ENCODE measurements around the gene PCSK7.
"Not testable (repeated sequence)": the region's sequence is repeated elsewhere in the genome, so short reads cannot be mapped to it uniquely, and the experiment has no call there.

Gene PCSK7

GRCh38 chr11:117212697-117213355 is 19.0 kb downstream of the PCSK7 start:
- Mint-ChIP-seq H3K36me3 (ENCODE audit: low read depth) (peaks cover 51% of the 10 kb centered on the region), H3K27ac (no peak overlapping the region), H3K4me3 (no peak overlapping the region), H3K27me3 (no peaks in the 10 kb centered on the region), H3K4me1 (ENCODE audit: low read depth) (no peaks in the 10 kb centered on the region), H3K9me3 (no peaks in the 10 kb centered on the region)

DNA sequence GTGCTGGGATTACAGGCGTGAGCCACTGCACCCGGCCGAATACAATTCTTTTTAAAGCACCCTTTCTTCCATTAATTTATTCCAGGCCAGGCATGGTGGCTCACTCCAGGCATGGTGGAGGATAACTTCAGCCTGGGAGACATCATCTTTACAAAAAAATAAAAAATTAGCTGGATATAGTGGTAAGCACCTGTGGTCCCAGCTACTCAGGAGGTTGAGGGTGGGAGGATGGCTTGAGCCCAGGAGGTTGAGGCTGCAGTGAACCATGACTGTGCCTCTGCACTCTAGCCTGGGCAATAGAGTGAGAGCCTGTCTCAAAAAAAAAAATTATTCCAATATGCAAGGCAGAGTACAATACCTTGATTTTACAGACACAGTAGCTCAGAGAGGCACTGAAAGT is 21.3 kb downstream of the PCSK7 start:
- Mint-ChIP-seq H3K36me3 (ENCODE audit: low read depth) (peaks cover 43% of the 10 kb centered on the region), H3K27me3 (no peaks in the 10 kb centered on the region), H3K9me3 (no peaks in the 10 kb centered on the region), H3K27ac (no peak overlapping the region), H3K4me1 (ENCODE audit: low read depth) (no peaks in the 10 kb centered on the region), H3K4me3 (no peak overlapping the region)

DNA sequence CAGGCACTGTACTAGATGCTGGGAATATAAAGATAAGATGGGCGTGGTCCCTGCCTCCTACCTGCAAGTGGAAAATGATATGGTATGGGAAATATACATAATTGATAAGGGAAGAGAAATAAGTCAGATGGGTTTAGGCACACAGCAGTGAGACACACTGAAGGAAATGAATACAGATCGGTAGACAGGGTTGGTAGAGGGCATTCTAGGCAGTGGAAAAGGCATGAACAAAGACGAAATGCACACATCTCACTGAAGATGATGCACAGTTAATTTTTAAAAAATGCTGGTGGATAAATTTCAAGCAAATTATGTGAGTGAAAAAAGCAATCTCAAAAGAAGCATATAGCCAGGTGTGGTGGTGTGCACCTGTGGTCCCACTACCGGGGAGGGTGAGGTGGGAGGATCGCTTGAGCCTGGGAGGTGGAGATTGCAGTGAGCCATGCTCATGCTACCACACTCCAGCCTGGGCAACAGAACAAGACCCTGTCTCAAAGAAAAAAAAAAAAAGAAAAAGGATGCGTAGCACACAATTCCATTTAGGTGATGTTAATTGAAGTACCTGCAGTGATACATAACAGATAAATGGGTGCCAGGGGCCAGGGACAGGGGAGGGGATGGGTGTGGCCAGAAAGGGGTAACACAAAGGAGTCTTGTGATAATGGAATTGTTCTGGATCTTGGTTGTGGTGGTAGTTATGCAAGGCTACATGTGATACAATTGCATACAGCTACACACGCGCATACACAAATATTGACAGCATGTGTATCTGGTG is 22.3 kb downstream of the PCSK7 start:
- not testable (repeated sequence) for H3K4me1 Mint-ChIP-seq (ENCODE audit: low read depth); H3K4me3 Mint-ChIP-seq; H3K9me3 Mint-ChIP-seq; H3K27ac Mint-ChIP-seq; H3K27me3 Mint-ChIP-seq
- H3K36me3 Mint-ChIP-seq (ENCODE audit: low read depth), result peaks cover 49% of the 10 kb centered on the region

DNA sequence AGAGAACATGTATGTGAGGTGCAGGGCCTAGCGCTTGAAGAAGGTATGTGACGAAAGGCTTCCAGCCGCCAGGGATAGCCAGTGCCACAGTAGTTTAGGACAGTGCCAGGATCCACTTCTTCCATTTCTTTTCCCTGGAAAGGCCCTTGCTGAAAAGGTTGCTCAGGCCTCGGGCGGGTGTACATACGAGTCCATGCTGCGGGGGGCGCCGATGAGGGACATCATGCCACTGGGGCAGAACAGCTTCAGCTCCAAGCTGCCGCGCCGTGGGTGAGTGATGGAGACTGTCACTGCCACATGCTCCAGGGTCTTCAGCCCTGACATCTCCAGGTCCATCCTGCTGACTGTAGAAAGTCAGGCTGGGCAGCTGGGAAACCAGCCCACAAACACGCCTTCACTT is 23.2 kb downstream of the PCSK7 start:
- H3K36me3 Mint-ChIP-seq (ENCODE audit: low read depth), result peaks cover 49% of the 10 kb centered on the region
- not testable (repeated sequence) for H3K4me1 Mint-ChIP-seq (ENCODE audit: low read depth); H3K27me3 Mint-ChIP-seq

GRCh38 chr11:117207481-117207880 is 24.4 kb downstream of the PCSK7 start:
- not testable (repeated sequence) for H3K9me3 Mint-ChIP-seq; H3K4me3 Mint-ChIP-seq; H3K27me3 Mint-ChIP-seq; H3K4me1 Mint-ChIP-seq (ENCODE audit: low read depth); H3K27ac Mint-ChIP-seq
- peaks cover 42% of the 10 kb centered on the region for H3K36me3 Mint-ChIP-seq (ENCODE audit: low read depth)

More for the DNA sequence above, 23.2 kb downstream of the PCSK7 start:
- H3K4me3 Mint-ChIP-seq, H3K27ac Mint-ChIP-seq, H3K9me3 Mint-ChIP-seq: not testable (repeated sequence)

DNA sequence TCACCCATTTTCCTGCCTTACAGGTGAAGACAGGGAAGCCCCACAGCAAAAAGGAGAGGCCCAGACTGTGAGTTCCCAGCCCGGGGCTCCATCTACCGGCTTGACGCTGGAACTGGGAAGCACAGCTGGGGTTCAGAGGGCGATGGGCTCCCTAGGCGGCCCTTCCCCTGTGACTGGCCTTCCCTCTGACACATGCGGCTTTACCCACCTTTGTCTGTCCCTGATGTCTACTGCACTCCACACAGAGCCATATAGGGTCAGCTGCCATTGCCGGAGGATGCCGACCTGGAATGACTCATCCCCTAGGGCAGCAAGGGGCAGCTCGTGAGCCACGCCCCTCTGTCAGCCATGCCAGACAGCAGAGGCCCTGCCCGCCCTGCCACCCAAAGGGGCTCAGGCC is 25.0 kb downstream of the PCSK7 start:
- H3K27ac Mint-ChIP-seq; H3K4me3 Mint-ChIP-seq; H3K4me1 Mint-ChIP-seq (ENCODE audit: low read depth); H3K9me3 Mint-ChIP-seq; H3K27me3 Mint-ChIP-seq: not testable (repeated sequence)
- peaks cover 39% of the 10 kb centered on the region for H3K36me3 Mint-ChIP-seq (ENCODE audit: low read depth)

DNA sequence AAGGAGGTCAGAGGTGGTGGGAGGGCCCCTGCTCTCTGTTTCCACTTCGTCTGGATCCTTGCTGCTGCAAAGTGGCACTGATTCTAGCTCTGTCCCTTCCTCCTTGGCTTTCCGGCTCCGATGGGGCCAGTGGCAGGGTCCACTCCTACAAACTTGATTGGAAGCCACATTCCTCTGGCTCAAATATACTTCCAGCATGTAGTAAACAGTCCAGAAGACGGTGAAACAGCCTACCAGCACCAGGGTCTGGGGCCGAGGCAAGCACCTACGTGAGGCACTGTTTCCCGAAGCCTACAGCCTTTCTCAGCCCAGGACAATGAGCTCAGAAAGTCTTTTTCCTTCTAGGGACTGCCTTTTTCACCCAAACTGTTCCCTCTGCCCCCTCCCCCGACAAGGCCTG is 25.8 kb downstream of the PCSK7 start:
- not testable (repeated sequence) for H3K27ac Mint-ChIP-seq; H3K9me3 Mint-ChIP-seq; H3K4me3 Mint-ChIP-seq; H3K27me3 Mint-ChIP-seq; H3K4me1 Mint-ChIP-seq (ENCODE audit: low read depth)
- H3K36me3 Mint-ChIP-seq (ENCODE audit: low read depth), result peaks cover 32% of the 10 kb centered on the region

- Mint-ChIP-seq H3K9me3 (no peaks in the 10 kb centered on the region), H3K36me3 (ENCODE audit: low read depth) (peaks cover 26% of the 10 kb centered on the region), H3K4me1 (ENCODE audit: low read depth) (no peaks in the 10 kb centered on the region), H3K27ac (no peak overlapping the region), H3K4me3 (no peak overlapping the region), H3K27me3 (no peaks in the 10 kb centered on the region)
Measured at GRCh38 chr11:117205211-117205818, 26.6 kb downstream of the PCSK7 start.

GRCh38 chr11:117204283-117205080 is 27.4 kb downstream of the PCSK7 start:
- Mint-ChIP-seq H3K36me3 (ENCODE audit: low read depth) (peaks cover 22% of the 10 kb centered on the region), H3K9me3 (no peaks in the 10 kb centered on the region), H3K4me1 (ENCODE audit: low read depth) (no peaks in the 10 kb centered on the region), H3K27me3 (no peaks in the 10 kb centered on the region), H3K27ac (peak overlapping the region; percentile 13), H3K4me3 (no peak overlapping the region)

GRCh38 chr11:117203069-117203407 is 28.8 kb downstream of the PCSK7 start:
- H3K27ac Mint-ChIP-seq, result no peak overlapping the region
- H3K36me3 Mint-ChIP-seq (ENCODE audit: low read depth), result peaks cover 22% of the 10 kb centered on the region
- no peak overlapping the region for H3K4me3 Mint-ChIP-seq
- H3K4me1 Mint-ChIP-seq (ENCODE audit: low read depth), result no peaks in the 10 kb centered on the region
- H3K9me3 Mint-ChIP-seq, result no peaks in the 10 kb centered on the region
- H3K27me3 Mint-ChIP-seq, result no peaks in the 10 kb centered on the region

- Mint-ChIP-seq H3K36me3 (ENCODE audit: low read depth) (peaks cover 22% of the 10 kb centered on the region), H3K27ac (no peak overlapping the region), H3K27me3 (no peaks in the 10 kb centered on the region), H3K4me3 (no peak overlapping the region), H3K4me1 (ENCODE audit: low read depth) (no peaks in the 10 kb centered on the region), H3K9me3 (no peaks in the 10 kb centered on the region)
Measured at GRCh38 chr11:117202386-117203068, 29.3 kb downstream of the PCSK7 start.

DNA sequence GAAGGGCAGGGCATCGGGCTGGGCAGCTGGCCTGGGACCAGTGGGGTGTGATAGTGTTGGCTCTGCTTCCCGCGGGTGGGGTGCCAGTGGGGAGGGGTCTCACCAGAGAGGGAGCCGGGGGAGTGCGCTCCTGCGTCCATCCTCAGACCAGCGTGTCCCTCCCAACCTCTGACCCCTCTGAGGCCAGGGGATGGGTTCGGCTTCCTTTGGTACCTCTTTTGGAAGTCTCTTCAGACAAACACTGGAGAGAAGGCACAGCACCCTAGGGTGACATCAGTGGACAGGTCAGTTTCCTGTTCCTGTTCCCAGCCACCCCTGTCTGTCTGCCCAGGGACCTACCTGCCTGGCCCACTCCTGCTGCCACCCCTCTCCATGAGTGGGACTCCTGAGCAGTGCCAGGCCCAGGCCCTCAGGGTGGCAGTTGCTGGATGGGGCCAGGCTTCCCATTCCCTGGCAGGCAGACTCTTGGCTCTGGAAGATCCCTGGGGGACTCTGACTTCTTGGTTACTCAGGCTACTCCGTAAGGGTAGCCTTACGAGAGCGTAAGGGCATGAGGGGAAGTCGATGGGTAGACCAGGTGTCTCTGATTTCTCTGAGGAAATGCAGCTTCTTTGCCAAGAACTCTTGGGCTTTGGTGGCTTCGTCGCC is 30.1 kb downstream of the PCSK7 start:
- H3K36me3 Mint-ChIP-seq (ENCODE audit: low read depth), result peaks cover 22% of the 10 kb centered on the region

DNA sequence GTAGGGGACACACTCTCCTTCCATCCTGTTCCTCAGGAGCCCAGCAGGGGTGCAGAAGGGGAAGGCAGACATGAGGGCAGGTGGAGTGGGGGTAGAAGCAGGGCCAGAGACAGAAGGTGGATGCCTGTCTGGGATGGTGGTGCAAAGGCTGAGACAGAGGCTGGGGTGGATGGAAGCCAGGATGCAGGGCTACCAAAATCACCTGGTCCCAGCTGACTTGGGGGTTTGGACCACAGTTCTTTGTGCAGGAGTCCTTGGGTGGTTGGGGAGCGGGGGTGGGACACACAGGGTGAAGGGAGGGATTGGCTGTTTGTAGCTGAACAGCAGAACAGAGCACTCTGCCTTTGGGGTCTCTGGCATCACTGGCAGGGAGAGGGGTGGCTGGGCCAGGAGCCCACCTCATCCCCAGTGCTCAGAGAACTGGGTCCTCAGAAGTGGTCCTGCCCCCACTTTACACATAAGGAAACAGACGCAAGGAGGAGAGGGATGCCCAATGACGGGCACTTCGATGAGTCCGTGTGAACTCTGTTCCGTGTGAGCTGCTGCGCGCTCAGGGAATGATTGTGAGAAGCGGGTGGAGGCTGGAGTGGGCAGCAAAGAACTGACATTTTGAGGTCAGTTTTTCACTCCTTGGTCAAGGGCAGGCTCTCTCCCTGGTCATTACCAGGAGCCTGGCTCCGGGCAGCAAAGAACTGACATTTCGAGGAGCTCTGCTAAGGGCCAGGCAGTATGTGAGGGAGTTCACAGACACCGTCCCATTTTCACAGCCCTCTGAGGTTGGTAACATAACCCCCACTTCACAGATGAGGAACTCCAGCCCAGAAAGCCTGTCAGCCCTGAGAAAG is 30.8 kb downstream of the PCSK7 start:
- no peaks in the 10 kb centered on the region for H3K4me1 Mint-ChIP-seq (ENCODE audit: low read depth)
- H3K27ac Mint-ChIP-seq, result no peak overlapping the region
- H3K36me3 Mint-ChIP-seq (ENCODE audit: low read depth), result peaks cover 20% of the 10 kb centered on the region
- H3K27me3 Mint-ChIP-seq, result no peaks in the 10 kb centered on the region
- H3K9me3 Mint-ChIP-seq, result no peaks in the 10 kb centered on the region
- no peak overlapping the region for H3K4me3 Mint-ChIP-seq

More for the DNA sequence above, 30.1 kb downstream of the PCSK7 start:
- Mint-ChIP-seq H3K27me3 (no peaks in the 10 kb centered on the region), H3K27ac (no peak overlapping the region), H3K4me1 (ENCODE audit: low read depth) (no peaks in the 10 kb centered on the region), H3K4me3 (no peak overlapping the region), H3K9me3 (no peaks in the 10 kb centered on the region)
